Stomach (tissue), 4 donors: ENCODE data around the gene CARF.

ENCODE experiments used
- CTCF ChIP-seq, 7 experiments: fragments of 450-650 bp in 4 of 7; fragments of 200-600 bp in 3 of 7; sonication (generic) in 3 of 7; IDR thresholded peaks; one replicate each; pipeline ENCODE4 v1.5.1; 2016 to 2019; ENCODE audit warnings: antibody characterized with exemption in 7 of 7, control low read depth in 2 of 7, mild to moderate bottlenecking in 1 of 7
- EP300 ChIP-seq: sonication (generic); formaldehyde crosslinking; IDR thresholded peaks from one replicate; pipeline ENCODE4 v1.6.1; 2017; ENCODE audit warnings: antibody characterized with exemption
- POLR2A ChIP-seq, 4 donors: fragments of 450-650 bp; IDR thresholded peaks; one replicate each; pipeline ENCODE4 v1.6.1; 2016; ENCODE audit warnings: antibody characterized with exemption in 4 of 4, control low read depth in 2 of 4, mild to moderate bottlenecking in 1 of 4, moderate library complexity in 1 of 4

DNA sequence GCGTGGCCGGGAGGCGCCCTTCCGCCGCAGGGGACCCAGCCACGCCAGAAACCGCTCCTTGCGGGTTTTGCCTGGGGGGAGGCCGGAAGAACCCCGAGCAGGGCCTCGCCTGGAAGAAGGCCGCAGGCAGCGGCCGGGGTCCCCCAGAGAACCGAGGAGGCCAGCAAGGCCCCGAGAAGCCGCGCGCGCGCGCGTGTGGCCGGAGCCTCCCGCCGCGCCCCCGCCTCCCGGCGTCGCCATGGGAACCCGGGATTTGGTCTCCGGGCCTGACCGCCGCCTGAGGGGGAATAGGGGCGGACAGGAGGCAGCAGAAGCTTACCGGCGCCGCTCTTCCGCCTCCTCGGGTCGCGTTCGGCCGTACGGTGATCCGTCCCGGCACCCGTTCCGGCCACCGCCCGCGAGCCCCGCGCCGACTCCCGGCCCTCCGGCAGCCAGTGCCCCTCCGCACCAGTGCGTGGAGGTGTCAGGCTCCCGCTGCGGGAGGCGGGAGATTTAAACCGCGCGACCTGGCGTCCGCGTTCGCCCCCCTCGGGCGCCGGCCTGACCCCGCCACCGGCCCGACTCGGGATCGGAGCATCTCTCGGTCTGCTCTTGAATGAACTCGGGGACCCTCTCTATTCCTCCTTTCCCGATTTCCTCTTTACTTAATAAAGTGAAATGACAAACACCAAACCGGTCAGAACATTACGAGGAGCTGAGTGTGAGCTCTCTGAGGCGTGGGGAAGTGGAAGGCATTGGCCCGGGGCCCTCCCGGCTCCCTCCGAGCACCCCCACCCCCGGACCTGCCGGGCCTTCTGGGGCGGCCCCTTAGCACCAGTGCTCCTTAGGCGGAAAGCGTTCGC is 40.6 kb upstream of the CARF start, which contains the start of gene ICA1L:
- TF ChIP-seq EP300 (no peak), CTCF (IDR thresholded peaks at IDR 0.05) (peak in 1 of 7 experiments; percentile 4), POLR2A (IDR thresholded peaks at IDR 0.05) (no peak)
